IPS-20b (cell line): ENCODE results near the gene CMBL.
"Not testable (repeated sequence)": the region's sequence is repeated elsewhere in the genome, so short reads cannot be mapped to it uniquely, and the experiment has no call there.

Experiments
- H3K27ac ChIP-seq: one replicate; pipeline ENCODE4 v1.5.1; 2013; ENCODE audit warnings: low read length
- H3K27me3 ChIP-seq: 2 replicates; pipeline ENCODE4 v1.6.1; 2013; ENCODE audit warnings: mild to moderate bottlenecking, low read length, inconsistent platforms; ENCODE audit not compliant: insufficient read depth
- H3K36me3 ChIP-seq: 2 replicates; pipeline ENCODE4 v1.6.1; 2013; ENCODE audit warnings: low read depth, mild to moderate bottlenecking, inconsistent platforms, low read length, moderate library complexity; ENCODE audit not compliant: insufficient read depth
- H3K4me1 ChIP-seq: 2 replicates; pipeline ENCODE4 v1.6.1; 2013; ENCODE audit warnings: mild to moderate bottlenecking, control low read depth, inconsistent platforms, low read length, moderate library complexity; ENCODE audit not compliant: insufficient read depth
- H3K4me3 ChIP-seq: 2 replicates; pipeline ENCODE4 v1.5.1; 2013; ENCODE audit warnings: mild to moderate bottlenecking, low read length, inconsistent platforms
- H3K9ac ChIP-seq: 2 replicates; pipeline ENCODE4 v1.6.1; 2013; ENCODE audit warnings: low read depth, mild to moderate bottlenecking, inconsistent platforms, low read length, moderate library complexity
- H3K9me3 ChIP-seq: 2 replicates; pipeline ENCODE4 v1.6.1; 2013; ENCODE audit warnings: mild to moderate bottlenecking, low read depth, low read length, inconsistent platforms; ENCODE audit not compliant: insufficient read depth

Gene CMBL

GRCh38 chr5:10315824-10316509 lies 8.3 kb upstream of the CMBL start:
- Histone ChIP-seq H3K9ac (no peak overlapping the region), H3K36me3 (no peaks in the 10 kb centered on the region)

GRCh38 chr5:10315201-10315600 lies 7.5 kb upstream of the CMBL start:
- Histone ChIP-seq H3K36me3 (no peaks in the 10 kb centered on the region), H3K4me1 (no peaks in the 10 kb centered on the region), H3K4me3 (no peak overlapping the region), H3K27me3 (no peaks in the 10 kb centered on the region), H3K9ac (no peak overlapping the region), H3K27ac (no peak overlapping the region), H3K9me3 (no peaks in the 10 kb centered on the region)

More at GRCh38 chr5:10315824-10316509, 8.3 kb upstream of the CMBL start:
- Histone ChIP-seq H3K27me3 (no peaks in the 10 kb centered on the region), H3K27ac (no peak overlapping the region), H3K4me3 (no peak overlapping the region), H3K9me3 (no peaks in the 10 kb centered on the region), H3K4me1 (no peaks in the 10 kb centered on the region)

GRCh38 chr5:10311595-10312425 lies 4.1 kb upstream of the CMBL start:
- no peak overlapping the region for H3K4me3 ChIP-seq
- no peak overlapping the region for H3K9ac ChIP-seq
- H3K36me3 ChIP-seq, result no peaks in the 10 kb centered on the region
- H3K4me1 ChIP-seq, result peaks cover 4% of the 10 kb centered on the region; the same call in 1 of the 2 replicates
- no peaks in the 10 kb centered on the region for H3K9me3 ChIP-seq
- no peak overlapping the region for H3K27ac ChIP-seq
- peaks cover 9% of the 10 kb centered on the region for H3K27me3 ChIP-seq

GRCh38 chr5:10310835-10311570 lies 3.3 kb upstream of the CMBL start:
- H3K9ac ChIP-seq, H3K27ac ChIP-seq: not testable (repeated sequence)

GRCh38 chr5:10310066-10310779 lies 2.5 kb upstream of the CMBL start:
- no peak overlapping the region for H3K4me3 ChIP-seq
- no peaks in the 10 kb centered on the region for H3K36me3 ChIP-seq
- H3K27me3 ChIP-seq, result peaks cover 18% of the 10 kb centered on the region
- H3K9ac ChIP-seq, result no peak overlapping the region; the same call in 1 of the 2 replicates
- H3K9me3 ChIP-seq, result no peaks in the 10 kb centered on the region
- peaks cover 8% of the 10 kb centered on the region; the same call in 1 of the 2 replicates for H3K4me1 ChIP-seq
- H3K27ac ChIP-seq, result no peak overlapping the region

More at GRCh38 chr5:10310835-10311570, 3.3 kb upstream of the CMBL start:
- H3K4me1 ChIP-seq, H3K36me3 ChIP-seq, H3K4me3 ChIP-seq, H3K9me3 ChIP-seq: not testable (repeated sequence)
- peaks cover 17% of the 10 kb centered on the region for H3K27me3 ChIP-seq

DNA sequence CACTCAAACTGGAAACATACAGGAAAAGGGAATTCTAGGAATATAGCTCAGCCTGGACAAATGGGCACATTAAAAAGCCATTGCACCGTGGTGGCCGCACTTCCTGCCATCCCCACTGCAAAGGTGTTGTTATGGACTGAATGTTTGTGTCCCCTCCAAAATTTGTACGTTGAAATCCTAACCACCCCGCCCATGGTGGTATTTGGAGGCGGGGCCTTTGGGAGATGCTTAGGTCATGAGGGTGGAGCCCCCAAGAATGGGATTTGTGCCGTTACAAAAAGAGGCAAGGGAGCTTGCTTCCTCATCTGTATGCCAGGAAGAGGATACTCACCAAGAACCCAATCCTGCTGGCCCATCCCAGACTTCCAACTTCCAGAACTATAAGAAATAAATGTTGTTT lies 1.1 kb upstream of the CMBL start:
- H3K27ac ChIP-seq, result no peak overlapping the region
- peaks cover 18% of the 10 kb centered on the region for H3K27me3 ChIP-seq
- peaks cover 8% of the 10 kb centered on the region; the same call in 1 of the 2 replicates for H3K4me1 ChIP-seq
- no peak overlapping the region for H3K4me3 ChIP-seq
- no peaks in the 10 kb centered on the region for H3K36me3 ChIP-seq
- no peak overlapping the region for H3K9ac ChIP-seq
- no peaks in the 10 kb centered on the region for H3K9me3 ChIP-seq

DNA sequence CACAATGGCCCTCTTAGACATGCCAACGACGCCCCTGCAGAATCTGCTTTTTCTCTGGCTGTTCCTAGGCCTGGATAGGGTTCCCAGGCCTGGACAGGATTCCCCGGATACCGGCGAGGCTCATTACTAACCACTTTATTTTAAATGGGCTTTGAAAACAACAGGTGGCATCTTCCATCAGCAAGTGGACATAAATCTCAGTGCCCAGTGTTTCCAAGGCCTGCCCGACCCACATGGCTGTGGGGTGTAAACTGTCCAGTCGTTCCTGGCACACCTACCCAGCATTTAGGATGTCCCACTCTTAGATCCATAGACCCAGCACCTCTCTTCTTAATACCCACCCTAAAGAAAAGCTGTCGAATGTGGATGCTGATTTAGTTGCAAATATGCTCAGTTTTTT lies 896 bp downstream of the CMBL start:
- no peaks in the 10 kb centered on the region for H3K36me3 ChIP-seq
- peak overlapping the region; percentile 88 for H3K4me3 ChIP-seq
- H3K9ac ChIP-seq, result peak overlapping the region; percentile 78
- peaks cover 8% of the 10 kb centered on the region; the same call in 1 of the 2 replicates for H3K4me1 ChIP-seq
- H3K27ac ChIP-seq, result no peak overlapping the region
- peaks cover 18% of the 10 kb centered on the region for H3K27me3 ChIP-seq
- no peaks in the 10 kb centered on the region for H3K9me3 ChIP-seq

DNA sequence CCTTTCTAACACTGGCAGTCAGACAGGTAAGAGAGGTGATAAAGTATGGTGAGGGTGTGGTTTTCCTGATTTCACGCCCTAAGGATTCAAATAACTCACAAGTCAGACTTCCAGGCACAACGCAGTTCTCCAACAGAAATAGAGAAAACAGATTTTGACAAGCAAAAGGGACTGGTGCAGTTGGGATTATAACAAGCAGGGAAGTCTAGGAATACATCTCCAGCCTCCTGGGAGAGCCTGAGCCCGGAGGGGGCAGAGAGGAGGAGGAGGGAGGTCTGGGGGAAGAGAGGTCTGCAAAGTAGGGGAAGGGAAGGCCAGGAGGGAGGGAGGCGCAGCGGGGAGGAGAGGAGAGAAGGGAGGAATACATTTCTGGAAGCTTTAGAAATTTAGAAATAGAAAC lies 1.6 kb downstream of the CMBL start:
- peaks cover 8% of the 10 kb centered on the region; the same call in 1 of the 2 replicates for H3K4me1 ChIP-seq

DNA sequence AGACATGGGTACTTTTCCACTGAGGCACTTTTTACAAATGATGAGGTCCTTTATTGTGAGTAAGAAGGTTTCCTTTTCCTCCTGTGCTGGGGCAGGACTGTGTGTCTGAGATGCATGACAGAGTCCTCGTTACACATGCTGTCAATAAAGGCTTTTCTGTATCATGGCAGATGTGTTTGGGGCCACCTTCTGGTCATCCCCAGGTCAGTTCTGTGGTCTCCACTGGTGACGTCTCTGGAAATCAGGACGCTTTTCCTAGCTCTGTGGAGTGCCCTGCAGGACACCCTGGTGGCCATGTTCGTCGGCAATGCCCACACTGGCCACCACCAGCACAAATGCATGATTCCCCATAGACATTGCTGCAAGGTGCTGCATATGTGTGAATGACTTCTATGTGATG lies 2.8 kb downstream of the CMBL start:
- no peak overlapping the region for H3K27ac ChIP-seq
- H3K4me1 ChIP-seq, result peaks cover 8% of the 10 kb centered on the region; the same call in 1 of the 2 replicates

More for the DNA sequence above, 1.6 kb downstream of the CMBL start:
- no peaks in the 10 kb centered on the region for H3K36me3 ChIP-seq
- H3K9ac ChIP-seq, result no peak overlapping the region
- no peaks in the 10 kb centered on the region for H3K9me3 ChIP-seq
- H3K4me3 ChIP-seq, result peak overlapping the region; percentile 88; the same call in 1 of the 2 replicates
- H3K27ac ChIP-seq, result no peak overlapping the region
- peaks cover 18% of the 10 kb centered on the region for H3K27me3 ChIP-seq

DNA sequence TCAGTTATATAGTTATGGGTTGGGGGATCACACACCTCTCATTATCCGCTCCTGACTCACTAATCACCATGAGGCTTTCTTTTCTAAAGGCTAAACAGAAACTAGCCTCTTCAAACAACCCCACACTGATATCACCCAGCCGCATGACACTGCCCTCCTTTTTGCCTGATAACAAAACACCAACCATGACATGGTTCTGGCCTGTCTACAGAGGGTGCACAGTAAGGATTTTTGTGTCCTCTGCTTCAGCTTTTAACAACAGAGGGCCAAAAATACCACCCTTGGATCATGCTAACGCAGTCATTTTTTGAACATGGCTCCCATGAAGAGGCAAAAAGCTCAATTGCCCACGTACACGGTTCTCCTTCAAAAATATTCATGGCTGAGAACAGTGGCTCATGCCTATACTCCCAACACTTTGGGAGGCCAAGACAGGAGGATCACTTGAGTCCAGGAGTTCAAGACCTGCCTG lies 4.0 kb downstream of the CMBL start:
- peaks cover 8% of the 10 kb centered on the region; the same call in 1 of the 2 replicates for H3K4me1 ChIP-seq
- no peak overlapping the region for H3K27ac ChIP-seq

More for the DNA sequence above, 2.8 kb downstream of the CMBL start:
- H3K27me3 ChIP-seq, result peaks cover 18% of the 10 kb centered on the region
- H3K4me3 ChIP-seq, result no peak overlapping the region
- H3K9ac ChIP-seq, result no peak overlapping the region
- no peaks in the 10 kb centered on the region for H3K36me3 ChIP-seq
- H3K9me3 ChIP-seq, result no peaks in the 10 kb centered on the region

GRCh38 chr5:10303201-10303600 lies 4.5 kb downstream of the CMBL start:
- Histone ChIP-seq H3K27ac (no peak overlapping the region), H3K9ac (no peak overlapping the region), H3K27me3 (peaks cover 18% of the 10 kb centered on the region), H3K4me3 (no peak overlapping the region), H3K36me3 (no peaks in the 10 kb centered on the region), H3K4me1 (peaks cover 8% of the 10 kb centered on the region; the same call in 1 of the 2 replicates), H3K9me3 (no peaks in the 10 kb centered on the region)

More for the DNA sequence above, 4.0 kb downstream of the CMBL start:
- Histone ChIP-seq H3K4me3 (no peak overlapping the region), H3K27me3 (peaks cover 18% of the 10 kb centered on the region), H3K9ac (no peak overlapping the region), H3K9me3 (no peaks in the 10 kb centered on the region), H3K36me3 (no peaks in the 10 kb centered on the region)
